Calu3 (cell line): Measurements from ENCODE around the gene CHD2. TPM values are rescaled to one million over a fixed set of nuclear protein-coding genes. Genes with fewer than 3 reads are reported as not detected.
"Not testable (repeated sequence)": the region's sequence is repeated elsewhere in the genome, so short reads cannot be mapped to it uniquely, and the experiment has no call there.

Experiments used
- BruUV-seq: library from RNA; stranded (reverse); fragments of 400-500 nt; replicated peaks from 2 replicates; lab custom pipeline; 2021; lab: Mats Ljungman, UMichigan
- CTCF ChIA-PET: fragments of 300-600 bp; sonication (Branson Sonifier 250); formaldehyde crosslinking; loops from one replicate; lab custom pipeline; 2022; ENCODE audit warnings: antibody characterized with exemption; lab: Charles Lee
- DNase-seq: peaks from one replicate; pipeline ENCODE4 v3.0.0; 2022
- H3K27ac Mint-ChIP-seq: one replicate; pipeline ENCODE4 v1.8.0; 2022; ENCODE audit warnings: mixed read lengths; ENCODE audit not compliant: unreplicated experiment
- H3K27me3 Mint-ChIP-seq: one replicate; pipeline ENCODE4 v1.8.0; 2022; ENCODE audit warnings: mixed read lengths; ENCODE audit not compliant: unreplicated experiment
- H3K36me3 Mint-ChIP-seq: one replicate; pipeline ENCODE4 v1.8.0; 2022; ENCODE audit warnings: mild to moderate bottlenecking, moderate library complexity, mixed read lengths; ENCODE audit not compliant: insufficient read depth, unreplicated experiment
- H3K4me1 Mint-ChIP-seq: one replicate; pipeline ENCODE4 v1.8.0; 2022; ENCODE audit warnings: mild to moderate bottlenecking, low read depth, mixed read lengths; ENCODE audit not compliant: unreplicated experiment
- H3K4me3 Mint-ChIP-seq: one replicate; pipeline ENCODE4 v1.8.0; 2022; ENCODE audit warnings: mild to moderate bottlenecking, low read depth, moderate library complexity, mixed read lengths; ENCODE audit not compliant: unreplicated experiment
- H3K9me3 Mint-ChIP-seq: one replicate; pipeline ENCODE4 v1.8.0; 2022; ENCODE audit warnings: low read depth, mixed read lengths; ENCODE audit not compliant: unreplicated experiment
- intact Hi-C: fragments of 100-400 bp; cut with micrococcal nuclease; formaldehyde crosslinking; loops from one replicate; pipeline ENCODE4 v1.10.0; 2022; ENCODE audit not compliant: unreplicated experiment
- total RNA-seq: library from RNA; stranded (reverse); gene quantifications from 2 replicates; pipeline ENCODE4 v1.2.3, GENCODE V29; 2022
- TF ChIP-seq, protein P1 (sequence below): fragments of 200-600 bp; IDR thresholded peaks from one replicate; pipeline ENCODE4 v1.8.0; 2022; ENCODE audit warnings: antibody characterized with exemption; ENCODE audit not compliant: unreplicated experiment

Gene CHD2
- total RNA-seq, 1 experiment from 2014 or later, result 140 TPM

DNA sequence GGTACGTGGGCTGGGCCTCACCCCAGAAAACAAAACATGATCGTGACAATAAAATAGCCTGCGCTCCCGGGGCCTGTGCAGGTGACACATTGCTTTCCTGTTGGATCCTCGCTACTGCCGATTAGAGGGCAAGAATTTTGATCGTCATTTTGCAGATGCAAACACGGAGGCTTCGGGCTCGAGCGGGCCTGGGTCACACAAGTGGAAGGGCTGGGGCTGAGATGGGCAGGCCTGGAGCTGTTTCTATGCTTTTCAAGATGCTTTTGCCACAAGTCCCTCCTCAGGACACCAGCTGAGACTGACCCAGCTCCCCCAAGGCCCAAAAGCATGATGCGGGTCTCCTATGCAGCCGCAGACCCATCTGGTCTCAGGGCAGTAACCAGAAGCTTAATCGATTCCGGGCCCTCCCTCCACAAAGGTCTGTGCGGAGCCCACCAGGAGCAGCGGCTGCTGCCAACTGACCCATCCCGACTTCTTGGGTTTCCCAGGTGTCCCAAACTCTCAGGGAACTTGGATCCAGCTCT, 158.8 kb downstream of the CHD2 start:
- TF ChIP-seq, protein P1, sequence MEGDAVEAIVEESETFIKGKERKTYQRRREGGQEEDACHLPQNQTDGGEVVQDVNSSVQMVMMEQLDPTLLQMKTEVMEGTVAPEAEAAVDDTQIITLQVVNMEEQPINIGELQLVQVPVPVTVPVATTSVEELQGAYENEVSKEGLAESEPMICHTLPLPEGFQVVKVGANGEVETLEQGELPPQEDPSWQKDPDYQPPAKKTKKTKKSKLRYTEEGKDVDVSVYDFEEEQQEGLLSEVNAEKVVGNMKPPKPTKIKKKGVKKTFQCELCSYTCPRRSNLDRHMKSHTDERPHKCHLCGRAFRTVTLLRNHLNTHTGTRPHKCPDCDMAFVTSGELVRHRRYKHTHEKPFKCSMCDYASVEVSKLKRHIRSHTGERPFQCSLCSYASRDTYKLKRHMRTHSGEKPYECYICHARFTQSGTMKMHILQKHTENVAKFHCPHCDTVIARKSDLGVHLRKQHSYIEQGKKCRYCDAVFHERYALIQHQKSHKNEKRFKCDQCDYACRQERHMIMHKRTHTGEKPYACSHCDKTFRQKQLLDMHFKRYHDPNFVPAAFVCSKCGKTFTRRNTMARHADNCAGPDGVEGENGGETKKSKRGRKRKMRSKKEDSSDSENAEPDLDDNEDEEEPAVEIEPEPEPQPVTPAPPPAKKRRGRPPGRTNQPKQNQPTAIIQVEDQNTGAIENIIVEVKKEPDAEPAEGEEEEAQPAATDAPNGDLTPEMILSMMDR, result no peak
- Mint-ChIP-seq H3K9me3 (no peaks in the 10 kb centered on the region), H3K36me3 (peaks cover 4% of the 10 kb centered on the region), H3K4me1 (peaks cover 23% of the 10 kb centered on the region), H3K4me3 (no peak overlapping the region), H3K27ac (no peak overlapping the region), H3K27me3 (peaks cover 93% of the 10 kb centered on the region)
- BruUV-seq, result no TSS peak
- CTCF ChIA-PET, result interaction anchor here (0.6 kb wide), 1 partner anchor 447 kb away, joined by 3 read pairs; no protein-coding TSS in a partner anchor
- no peak for DNase-seq
- intact Hi-C loops, result no loop called here

DNA sequence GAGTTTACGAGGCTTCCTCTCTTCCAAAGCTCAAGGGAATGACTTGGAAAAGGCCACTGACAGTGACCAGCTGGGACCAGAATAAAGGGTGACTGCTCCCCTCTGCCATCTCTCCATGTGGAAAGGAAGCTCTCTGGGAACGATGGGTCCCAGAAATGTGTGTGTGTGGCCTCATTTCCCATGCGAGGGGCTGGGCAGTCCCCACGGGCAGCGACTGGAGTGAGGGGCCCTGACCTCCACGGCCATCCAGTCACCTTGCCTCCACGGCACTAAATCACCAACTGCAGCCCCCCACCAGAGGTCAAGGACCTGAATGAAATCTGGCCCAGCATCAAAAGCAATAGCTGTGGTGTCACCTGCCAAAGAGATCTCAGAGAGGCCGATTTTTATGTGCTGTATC, 159.3 kb downstream of the CHD2 start:
- TF ChIP-seq, protein P1, result no peak
- H3K36me3 Mint-ChIP-seq, result peaks cover 4% of the 10 kb centered on the region
- no peak overlapping the region for H3K4me3 Mint-ChIP-seq
- peaks cover 23% of the 10 kb centered on the region for H3K4me1 Mint-ChIP-seq
- no TSS peak for BruUV-seq
- DNase-seq, result no peak
- H3K27me3 Mint-ChIP-seq, result peaks cover 93% of the 10 kb centered on the region
- no peaks in the 10 kb centered on the region for H3K9me3 Mint-ChIP-seq
- CTCF ChIA-PET, result interaction anchor here (0.8 to 1.1 kb wide), 2 partner anchors 19 to 29 kb away, joined by 3 read pairs; no protein-coding TSS in a partner anchor
- no peak overlapping the region for H3K27ac Mint-ChIP-seq
- intact Hi-C loops, result no loop called here

DNA sequence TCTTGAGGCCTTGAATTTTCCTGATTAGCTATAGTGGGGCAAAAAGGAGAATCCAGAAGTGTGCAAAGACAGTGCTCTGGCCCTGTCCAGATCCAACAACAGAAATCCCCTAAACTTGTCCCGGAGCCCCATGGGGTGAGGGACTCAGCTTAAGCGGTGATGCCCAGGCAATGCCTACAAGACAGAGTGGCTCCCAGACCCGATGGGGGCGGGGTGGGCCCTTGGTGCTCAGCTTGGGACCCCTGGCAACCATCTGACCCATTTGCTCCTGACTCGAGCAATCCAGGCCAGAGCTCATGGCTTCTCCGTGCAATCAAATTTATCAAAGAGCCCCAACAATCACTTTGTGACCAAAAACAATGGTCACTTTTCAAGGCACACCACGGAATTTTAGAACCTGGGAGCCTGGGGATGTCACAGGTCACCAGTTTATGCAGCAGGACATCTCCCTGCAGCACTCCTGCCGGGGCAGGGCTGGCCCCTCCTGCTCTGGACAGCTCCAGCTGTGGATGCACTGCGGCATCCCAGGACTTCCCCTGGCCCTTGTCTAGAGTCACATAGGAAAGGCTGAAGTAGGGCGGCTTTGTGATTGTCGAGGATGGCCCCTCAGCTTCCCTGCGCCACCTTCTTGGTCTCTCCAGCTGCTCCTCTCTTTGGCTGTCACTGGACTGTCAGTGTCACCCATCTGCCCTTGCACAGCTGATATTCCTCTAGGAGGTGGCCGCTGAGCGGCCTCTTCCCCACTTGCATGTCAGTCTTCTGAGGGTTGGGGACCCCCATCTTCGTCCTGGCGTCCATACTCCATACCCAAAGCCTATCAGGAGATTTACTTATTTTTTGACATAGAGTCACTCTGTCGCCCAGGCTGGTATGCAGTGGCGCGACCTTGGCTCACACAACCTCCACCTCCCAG, 160.5 kb downstream of the CHD2 start:
- CTCF ChIA-PET, result interaction anchor here (0.8 to 1.1 kb wide), 3 partner anchors 20 to 28 kb away, joined by 3 to 5 read pairs (median 3); no protein-coding TSS in a partner anchor
- intact Hi-C loops, result no loop called here

DNA sequence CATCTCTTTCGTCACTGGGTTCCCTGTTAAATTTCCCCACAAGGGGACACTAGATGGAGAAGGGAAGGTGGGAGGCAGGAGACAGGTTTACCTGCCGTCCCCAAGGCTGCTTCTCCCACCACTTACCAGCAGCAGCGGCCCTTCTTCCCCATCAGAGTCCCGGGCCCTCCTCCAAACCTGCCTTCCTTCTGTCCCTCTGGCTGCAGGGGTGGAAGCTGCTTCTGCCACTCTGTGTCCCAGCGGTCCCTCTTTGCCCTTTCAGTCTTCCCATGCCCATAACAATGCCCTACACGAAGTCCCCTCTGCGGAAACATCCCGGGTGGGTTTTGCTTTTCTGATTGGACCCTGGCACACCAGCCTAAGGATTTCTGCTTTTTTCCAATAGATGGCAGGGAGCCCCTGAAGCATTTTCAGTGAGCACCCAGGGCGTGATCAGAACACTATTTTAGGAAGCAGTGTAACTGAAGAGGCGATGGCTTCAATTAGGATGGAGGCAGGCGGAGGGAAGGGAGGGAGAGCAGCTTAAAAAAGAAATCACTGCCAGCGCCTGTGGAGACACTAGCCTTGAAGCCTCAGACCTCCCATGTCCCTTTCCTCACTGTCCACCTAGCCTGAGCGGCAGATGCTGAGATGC, 162.6 kb downstream of the CHD2 start:
- H3K4me3 Mint-ChIP-seq, H3K27ac Mint-ChIP-seq, CTCF ChIA-PET: not testable (repeated sequence)

More for the DNA sequence above, 160.5 kb downstream of the CHD2 start:
- BruUV-seq, result no TSS peak
- TF ChIP-seq, protein P1, result no peak
- no peak overlapping the region for H3K27ac Mint-ChIP-seq
- peaks cover 23% of the 10 kb centered on the region for H3K4me1 Mint-ChIP-seq
- H3K36me3 Mint-ChIP-seq, result peaks cover 1% of the 10 kb centered on the region
- H3K9me3 Mint-ChIP-seq, result no peaks in the 10 kb centered on the region
- peaks cover 82% of the 10 kb centered on the region for H3K27me3 Mint-ChIP-seq
- no peak for DNase-seq
- no peak overlapping the region for H3K4me3 Mint-ChIP-seq

More for the DNA sequence above, 162.6 kb downstream of the CHD2 start:
- intact Hi-C loops, BruUV-seq, DNase-seq, H3K36me3 Mint-ChIP-seq, H3K9me3 Mint-ChIP-seq: not testable (repeated sequence)
- H3K27me3 Mint-ChIP-seq, result peaks cover 75% of the 10 kb centered on the region
- peaks cover 23% of the 10 kb centered on the region for H3K4me1 Mint-ChIP-seq
